SK-N-MC (cell line): ENCODE measurements around the gene PFN4.

ENCODE experiments used
- DNase-seq: peaks from one replicate; pipeline ENCODE4 v3.0.0-alpha.2; 2011; ENCODE audit warnings: low read depth, low spot score
- H3K27ac ChIP-seq: fragments of 200-600 bp; sonication (generic); 2 replicates; pipeline ENCODE4 v1.5.1; 2016; ENCODE audit warnings: mixed run types
- H3K36me3 ChIP-seq: fragments of 200-600 bp; sonication (generic); 2 replicates; pipeline ENCODE4 v1.6.1; 2017; ENCODE audit warnings: antibody characterized with exemption, low read length, mixed read lengths; ENCODE audit not compliant: insufficient read depth
- H3K4me3 ChIP-seq: fragments of 200-600 bp; sonication (generic); 2 replicates; pipeline ENCODE4 v1.5.1; 2016
- H3K9ac ChIP-seq: fragments of 200-600 bp; sonication (generic); 2 replicates; pipeline ENCODE4 v1.8.0; 2017; ENCODE audit warnings: mixed run types, mixed read lengths; ENCODE audit not compliant: insufficient read length
- H3K9me3 ChIP-seq: fragments of 200-600 bp; sonication (generic); 2 replicates; pipeline ENCODE4 v1.6.1; 2017; ENCODE audit warnings: low read depth, mild to moderate bottlenecking, antibody characterized with exemption, low read length, moderate library complexity, mixed read lengths
- EZH2 ChIP-seq: fragments of 200-600 bp; sonication (generic); IDR thresholded peaks from one replicate; pipeline ENCODE4 v1.6.1; 2017; ENCODE audit warnings: antibody characterized with exemption
- FOXP2 ChIP-seq: optimal IDR thresholded peaks from 2 replicates; pipeline ENCODE3; 2011; ENCODE audit warnings: mild to moderate bottlenecking, moderate library complexity; ENCODE audit not compliant: insufficient read depth; ENCODE audit errors: extremely low read length, control extremely low read depth
- POLR2AphosphoS5 ChIP-seq: IDR thresholded peaks from 2 replicates; pipeline ENCODE4 v1.6.1; 2012; ENCODE audit warnings: mild to moderate bottlenecking, low read depth, low read length, borderline replicate concordance

Gene PFN4

GRCh38 chr2:24086241-24086640 is 36.9 kb downstream of the PFN4 start:
- no peaks in the 10 kb centered on the region for H3K9me3 ChIP-seq
- no peaks in the 10 kb centered on the region for H3K36me3 ChIP-seq
- no peak overlapping the region for H3K9ac ChIP-seq
- TF ChIP-seq POLR2AphosphoS5 (no peak), EZH2 (no peak), FOXP2 (no peak)
- H3K4me3 ChIP-seq = no peak overlapping the region
- no peak overlapping the region for H3K27ac ChIP-seq
- no peak for DNase-seq

GRCh38 chr2:24085200-24085489 is 38.0 kb downstream of the PFN4 start:
- Histone ChIP-seq H3K36me3 (no peaks in the 10 kb centered on the region), H3K4me3 (peak overlapping the region; percentile 80), H3K9ac (peak overlapping the region; percentile 84), H3K27ac (no peak overlapping the region), H3K9me3 (no peaks in the 10 kb centered on the region)
- TF ChIP-seq POLR2AphosphoS5 (no peak), FOXP2 (no peak), EZH2 (no peak)
- no peak for DNase-seq

GRCh38 chr2:24084386-24085199 is 38.5 kb downstream of the PFN4 start, which contains the start of gene TP53I3:
Gene TP53I3 (minus strand): TSS chr2:24084834. CDS start chr2:24084326, 508 bp downstream.
- Histone ChIP-seq H3K27ac (no peak within 1 kb of the TSS), H3K4me3 (peak within 1 kb of the TSS; percentile 80), H3K36me3 (no peaks in the 10 kb centered on the region), H3K9ac (peak within 1 kb of the TSS; percentile 84), H3K9me3 (no peaks in the 10 kb centered on the region)
- 0 out of 2 replicates have a peak, but pooled peaks have one; percentile 15 for TF ChIP-seq POLR2AphosphoS5
- TF ChIP-seq FOXP2 = no peak
- no peak for DNase-seq

- H3K27ac ChIP-seq = no peak overlapping the region
- TF ChIP-seq EZH2 = no peak
- 0 out of 2 replicates have a peak, but pooled peaks have one; percentile 7 for TF ChIP-seq POLR2AphosphoS5
- no peaks in the 10 kb centered on the region for H3K36me3 ChIP-seq
- no peaks in the 10 kb centered on the region for H3K9me3 ChIP-seq
- no peak for DNase-seq
- H3K4me3 ChIP-seq = peak overlapping the region; percentile 80
- peak overlapping the region; percentile 84 for H3K9ac ChIP-seq
These were observed 39.4 kb downstream of the PFN4 start for GRCh38 chr2:24083567-24084385.

GRCh38 chr2:24082787-24083566 is 40.2 kb downstream of the PFN4 start:
- DNase-seq = no peak
- H3K27ac ChIP-seq = no peak overlapping the region
- no peak overlapping the region for H3K9ac ChIP-seq
- TF ChIP-seq FOXP2 (no peak), EZH2 (no peak), POLR2AphosphoS5 (no peak)
- no peaks in the 10 kb centered on the region for H3K36me3 ChIP-seq
- no peak overlapping the region for H3K4me3 ChIP-seq
- H3K9me3 ChIP-seq = no peaks in the 10 kb centered on the region

- Histone ChIP-seq H3K9ac (no peak overlapping the region), H3K9me3 (no peaks in the 10 kb centered on the region), H3K4me3 (no peak overlapping the region), H3K27ac (no peak overlapping the region), H3K36me3 (no peaks in the 10 kb centered on the region)
- no peak for TF ChIP-seq EZH2
- TF ChIP-seq FOXP2 = no peak
- no peak for TF ChIP-seq POLR2AphosphoS5
- no peak for DNase-seq
These were observed 42.4 kb downstream of the PFN4 start for GRCh38 chr2:24080701-24081100.

GRCh38 chr2:24077879-24078278 is 45.3 kb downstream of the PFN4 start:
- DNase-seq = no peak
- Histone ChIP-seq H3K27ac (no peak overlapping the region), H3K4me3 (peak overlapping the region; percentile 97), H3K9me3 (no peaks in the 10 kb centered on the region), H3K9ac (peak overlapping the region; percentile 66), H3K36me3 (peaks cover 11% of the 10 kb centered on the region)
- TF ChIP-seq FOXP2 (no peak), EZH2 (no peak), POLR2AphosphoS5 (no peak)

GRCh38 chr2:24077535-24077877 is 45.6 kb downstream of the PFN4 start:
- Histone ChIP-seq H3K4me3 (peak overlapping the region; percentile 97), H3K27ac (no peak overlapping the region), H3K36me3 (peaks cover 14% of the 10 kb centered on the region), H3K9ac (peak overlapping the region; percentile 66), H3K9me3 (no peaks in the 10 kb centered on the region)
- TF ChIP-seq EZH2 = no peak
- no peak for TF ChIP-seq POLR2AphosphoS5
- no peak for TF ChIP-seq FOXP2
- no peak for DNase-seq
